ENCODE results near the gene GNA15.

The GNA15 gene

DNA sequence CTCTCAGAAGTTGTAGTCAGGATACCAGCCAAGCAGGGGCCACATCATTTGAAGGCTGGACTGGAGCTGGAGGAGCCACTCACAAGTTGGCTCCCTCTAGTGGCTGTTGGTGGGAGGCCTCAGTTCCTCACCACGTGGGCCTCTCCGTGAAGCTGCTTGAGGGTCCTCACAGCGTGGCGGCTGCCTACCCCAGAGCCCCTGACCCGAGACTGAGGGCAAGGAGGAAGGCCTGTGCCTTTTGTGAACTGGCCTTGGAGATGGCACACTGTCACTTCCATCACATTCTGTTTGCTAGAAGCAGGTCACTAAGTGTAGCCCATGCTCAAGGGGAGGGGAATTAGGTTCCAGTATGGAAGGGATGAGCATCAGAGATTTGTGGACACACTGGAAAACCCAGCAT is 27.1 kb upstream of the GNA15 start:
- H3K9me3 ChIP-seq (replicated peaks; ENCODE audit: insufficient read depth, low read length): no peaks in the 10 kb centered on the region
- TF ChIP-seq EZH2phosphoT487 (IDR thresholded peaks at IDR 0.05; ENCODE audit: low read length): no peak
- no peak for TF ChIP-seq EZH2 (optimal IDR thresholded peaks at IDR 0.05; ENCODE audit: low read depth, low read length)
- TF ChIP-seq, protein P1, sequence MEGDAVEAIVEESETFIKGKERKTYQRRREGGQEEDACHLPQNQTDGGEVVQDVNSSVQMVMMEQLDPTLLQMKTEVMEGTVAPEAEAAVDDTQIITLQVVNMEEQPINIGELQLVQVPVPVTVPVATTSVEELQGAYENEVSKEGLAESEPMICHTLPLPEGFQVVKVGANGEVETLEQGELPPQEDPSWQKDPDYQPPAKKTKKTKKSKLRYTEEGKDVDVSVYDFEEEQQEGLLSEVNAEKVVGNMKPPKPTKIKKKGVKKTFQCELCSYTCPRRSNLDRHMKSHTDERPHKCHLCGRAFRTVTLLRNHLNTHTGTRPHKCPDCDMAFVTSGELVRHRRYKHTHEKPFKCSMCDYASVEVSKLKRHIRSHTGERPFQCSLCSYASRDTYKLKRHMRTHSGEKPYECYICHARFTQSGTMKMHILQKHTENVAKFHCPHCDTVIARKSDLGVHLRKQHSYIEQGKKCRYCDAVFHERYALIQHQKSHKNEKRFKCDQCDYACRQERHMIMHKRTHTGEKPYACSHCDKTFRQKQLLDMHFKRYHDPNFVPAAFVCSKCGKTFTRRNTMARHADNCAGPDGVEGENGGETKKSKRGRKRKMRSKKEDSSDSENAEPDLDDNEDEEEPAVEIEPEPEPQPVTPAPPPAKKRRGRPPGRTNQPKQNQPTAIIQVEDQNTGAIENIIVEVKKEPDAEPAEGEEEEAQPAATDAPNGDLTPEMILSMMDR (IDR thresholded peaks at IDR 0.05; ENCODE audit: low read length): peak; percentile 97
- H3K4me1 ChIP-seq (ENCODE audit: low read length): no peaks in the 10 kb centered on the region
- no peaks in the 10 kb centered on the region for H3K36me3 ChIP-seq (replicated peaks; ENCODE audit: insufficient read depth, low read length)
- no peak overlapping the region for H3K4me3 ChIP-seq (ENCODE audit: low read length)
- H3K27ac ChIP-seq (ENCODE audit: low read length): no peak overlapping the region
- no peak overlapping the region for H3K9ac ChIP-seq (ENCODE audit: low read length)
- no peaks in the 10 kb centered on the region for H3K9me2 ChIP-seq (replicated peaks; ENCODE audit: insufficient read depth, low read length)
- peaks cover 78% of the 10 kb centered on the region for H3K27me3 ChIP-seq (replicated peaks; ENCODE audit: insufficient read depth, low read length)
- H3F3A ChIP-seq (ENCODE audit: insufficient read depth, low read length): no peaks in the 10 kb centered on the region
- H3K79me2 ChIP-seq (ENCODE audit: low read length): no peaks in the 10 kb centered on the region
- H2AFZ ChIP-seq (ENCODE audit: low read length): no peak overlapping the region
- no peaks in the 10 kb centered on the region for H4K20me1 ChIP-seq (ENCODE audit: insufficient read depth, low read length)
- no peak overlapping the region for H3K4me2 ChIP-seq (ENCODE audit: low read depth, low read length)
- DNase-seq: peak; percentile 67

DNA sequence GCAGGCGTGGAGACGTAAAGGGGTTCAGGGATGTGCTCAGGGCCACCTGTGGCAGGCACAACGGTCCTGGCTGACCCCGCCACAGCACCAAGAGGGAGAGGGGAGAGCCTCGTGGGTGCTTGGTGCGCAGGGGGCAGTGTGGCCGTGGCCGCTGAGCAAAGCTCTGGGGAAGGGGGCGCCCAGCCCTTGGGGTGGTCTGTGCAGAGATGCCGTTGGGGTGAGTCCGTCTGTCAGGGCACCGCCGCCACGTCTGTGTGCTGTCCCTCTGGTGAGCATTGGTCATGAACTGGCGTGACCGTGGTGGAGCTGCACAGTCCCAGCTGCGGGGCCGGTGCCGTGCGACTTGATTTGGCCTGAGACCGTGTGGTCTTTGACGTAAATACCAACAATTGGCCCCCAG is 26.3 kb upstream of the GNA15 start:
- H3F3A ChIP-seq (ENCODE audit: insufficient read depth, low read length): no peaks in the 10 kb centered on the region
- DNase-seq: no peak
- H4K20me1 ChIP-seq (ENCODE audit: insufficient read depth, low read length): no peaks in the 10 kb centered on the region
- no peak overlapping the region for H3K27ac ChIP-seq (ENCODE audit: low read length)
- H3K4me3 ChIP-seq (ENCODE audit: low read length): no peak overlapping the region
- no peaks in the 10 kb centered on the region for H3K36me3 ChIP-seq (replicated peaks; ENCODE audit: insufficient read depth, low read length)
- H3K4me1 ChIP-seq (ENCODE audit: low read length): no peaks in the 10 kb centered on the region
- H2AFZ ChIP-seq (ENCODE audit: low read length): no peak overlapping the region
- H3K4me2 ChIP-seq (ENCODE audit: low read depth, low read length): no peak overlapping the region
- no peaks in the 10 kb centered on the region for H3K9me2 ChIP-seq (replicated peaks; ENCODE audit: insufficient read depth, low read length)
- no peak overlapping the region for H3K9ac ChIP-seq (ENCODE audit: low read length)
- peaks cover 85% of the 10 kb centered on the region for H3K27me3 ChIP-seq (replicated peaks; ENCODE audit: insufficient read depth, low read length)
- H3K79me2 ChIP-seq (ENCODE audit: low read length): no peaks in the 10 kb centered on the region
- no peaks in the 10 kb centered on the region for H3K9me3 ChIP-seq (replicated peaks; ENCODE audit: insufficient read depth, low read length)
- TF ChIP-seq EZH2phosphoT487 (IDR thresholded peaks at IDR 0.05; ENCODE audit: low read length) (no peak), EZH2 (optimal IDR thresholded peaks at IDR 0.05; ENCODE audit: low read depth, low read length) (no peak)
- TF ChIP-seq, protein P1 (IDR thresholded peaks at IDR 0.05; ENCODE audit: low read length): no peak

DNA sequence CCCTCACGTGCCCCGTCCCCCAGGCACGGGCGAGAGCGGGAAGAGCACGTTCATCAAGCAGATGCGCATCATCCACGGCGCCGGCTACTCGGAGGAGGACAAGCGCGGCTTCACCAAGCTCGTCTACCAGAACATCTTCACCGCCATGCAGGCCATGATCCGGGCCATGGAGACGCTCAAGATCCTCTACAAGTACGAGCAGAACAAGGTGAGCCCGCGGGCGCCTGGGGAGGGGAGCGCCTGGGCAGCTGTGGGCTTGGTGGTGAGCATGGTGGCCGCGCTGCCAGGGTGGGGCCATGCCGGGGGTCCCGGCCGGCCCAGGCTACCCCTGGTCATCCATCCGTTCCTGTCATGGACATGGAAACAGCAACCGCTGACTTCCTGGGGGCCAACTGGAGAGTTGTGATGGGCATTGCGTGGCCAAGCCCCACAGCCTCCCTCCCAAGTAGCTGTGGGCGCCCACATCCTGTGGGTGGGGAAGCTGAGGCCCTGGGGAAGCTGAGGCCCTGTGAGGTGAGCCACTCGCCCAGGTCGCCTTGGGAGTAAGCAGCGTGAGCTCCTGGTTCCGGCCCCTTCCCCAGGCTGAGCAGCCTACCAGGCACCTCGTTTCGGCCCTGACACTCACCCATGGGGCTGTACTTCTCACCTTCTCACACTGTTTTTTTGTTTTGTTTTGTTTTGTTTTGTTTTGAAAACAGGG is 25.6 kb upstream of the GNA15 start:
- H3K4me2 ChIP-seq (ENCODE audit: low read depth, low read length): no peak overlapping the region
- no peak overlapping the region for H3K4me3 ChIP-seq (ENCODE audit: low read length)
- DNase-seq: no peak
- H3K9me2 ChIP-seq (replicated peaks; ENCODE audit: insufficient read depth, low read length): no peaks in the 10 kb centered on the region
- H3K9me3 ChIP-seq (replicated peaks; ENCODE audit: insufficient read depth, low read length): no peaks in the 10 kb centered on the region
- peaks cover 90% of the 10 kb centered on the region for H3K27me3 ChIP-seq (replicated peaks; ENCODE audit: insufficient read depth, low read length)
- H2AFZ ChIP-seq (ENCODE audit: low read length): no peak overlapping the region
- no peaks in the 10 kb centered on the region for H4K20me1 ChIP-seq (ENCODE audit: insufficient read depth, low read length)
- H3K79me2 ChIP-seq (ENCODE audit: low read length): no peaks in the 10 kb centered on the region
- no peak overlapping the region for H3K27ac ChIP-seq (ENCODE audit: low read length)
- H3K36me3 ChIP-seq (replicated peaks; ENCODE audit: insufficient read depth, low read length): no peaks in the 10 kb centered on the region
- no peak overlapping the region for H3K9ac ChIP-seq (ENCODE audit: low read length)
- H3K4me1 ChIP-seq (ENCODE audit: low read length): no peaks in the 10 kb centered on the region
- H3F3A ChIP-seq (ENCODE audit: insufficient read depth, low read length): no peaks in the 10 kb centered on the region
- no peak for TF ChIP-seq EZH2phosphoT487 (IDR thresholded peaks at IDR 0.05; ENCODE audit: low read length)
- TF ChIP-seq EZH2 (optimal IDR thresholded peaks at IDR 0.05; ENCODE audit: low read depth, low read length): no peak
- TF ChIP-seq, protein P1 (IDR thresholded peaks at IDR 0.05; ENCODE audit: low read length): no peak
